Endothelial cell (in vitro differentiated cells): ENCODE data around the gene PALM2AKAP2. TPM values are rescaled to one million over a fixed set of nuclear protein-coding genes. Genes with fewer than 3 reads are reported as not detected.
A peak's percentile ranks its signal among the peaks of the same experiment; 100 is the strongest.

Experiments used
- DNase-seq: peaks from one replicate; pipeline ENCODE4 v3.0.0; 2021; ENCODE audit warnings: low spot score
- H3K27ac Mint-ChIP-seq: one replicate; pipeline ENCODE4 v1.8.0; 2021; ENCODE audit warnings: mixed read lengths, inconsistent platforms; ENCODE audit not compliant: unreplicated experiment
- H3K27me3 Mint-ChIP-seq: one replicate; pipeline ENCODE4 v1.8.0; 2021; ENCODE audit warnings: mild to moderate bottlenecking, moderate library complexity, mixed read lengths, inconsistent platforms; ENCODE audit not compliant: unreplicated experiment
- H3K36me3 Mint-ChIP-seq: one replicate; pipeline ENCODE4 v1.8.0; 2021; ENCODE audit warnings: mild to moderate bottlenecking, low read depth, mixed read lengths, inconsistent platforms; ENCODE audit not compliant: unreplicated experiment
- H3K4me1 Mint-ChIP-seq: one replicate; pipeline ENCODE4 v1.8.0; 2021; ENCODE audit warnings: mild to moderate bottlenecking, mixed read lengths, inconsistent platforms; ENCODE audit not compliant: unreplicated experiment
- H3K4me3 Mint-ChIP-seq: one replicate; pipeline ENCODE4 v1.8.0; 2021; ENCODE audit warnings: mild to moderate bottlenecking, mixed read lengths, inconsistent platforms; ENCODE audit not compliant: unreplicated experiment
- H3K9me3 Mint-ChIP-seq: one replicate; pipeline ENCODE4 v1.8.0; 2021; ENCODE audit warnings: mixed read lengths, inconsistent platforms; ENCODE audit not compliant: unreplicated experiment
- total RNA-seq: library from RNA; stranded (reverse); fragmentation: NEBNext Ultra II Directional; extraction: Animal tissue kit (Norgen Biotek cat#: 25700); gene quantifications from one replicate; pipeline ENCODE4 v1.2.1, GENCODE V29; 2021; ENCODE audit not compliant: unreplicated experiment
- TF ChIP-seq, protein P1 (sequence below): fragments of 200-600 bp; sonication (generic); IDR thresholded peaks from one replicate; pipeline ENCODE4 v1.5.0; 2021; ENCODE audit warnings: antibody characterized with exemption; ENCODE audit not compliant: unreplicated experiment

Gene PALM2AKAP2
- total RNA-seq, 1 donor from 2014 or later, result 1.2 TPM

DNA sequence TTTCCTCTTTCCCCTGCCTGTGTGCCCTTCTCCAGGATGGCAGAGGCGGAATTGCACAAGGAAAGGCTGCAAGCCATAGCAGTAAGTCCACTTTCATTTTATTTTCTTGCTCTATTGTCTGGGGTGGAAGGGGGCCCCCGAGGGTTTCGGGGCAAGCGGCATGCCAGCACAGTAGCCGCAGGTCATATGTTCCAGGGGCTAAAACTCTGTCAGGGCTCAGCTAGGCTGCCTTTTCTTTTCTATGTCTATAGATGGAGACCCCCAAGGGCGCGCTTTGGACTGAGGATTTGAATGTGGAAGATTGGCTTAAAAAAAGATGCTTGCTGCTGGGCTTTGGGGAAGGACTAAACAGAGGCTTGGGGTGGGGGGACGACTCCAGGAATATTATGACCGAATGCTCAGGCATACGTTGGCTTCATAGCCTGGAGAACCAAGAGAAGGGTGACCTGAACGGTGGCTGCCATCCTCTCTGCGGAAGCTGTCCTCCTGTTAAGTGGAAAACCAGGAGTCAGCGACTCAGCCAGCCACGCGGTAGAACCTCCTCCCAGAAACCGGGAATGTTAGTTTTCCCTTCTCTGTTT, 545 bp downstream of the PALM2AKAP2 start:
- no peaks in the 10 kb centered on the region for H3K36me3 Mint-ChIP-seq
- peaks cover 3% of the 10 kb centered on the region for H3K27me3 Mint-ChIP-seq
- no peaks in the 10 kb centered on the region for H3K9me3 Mint-ChIP-seq
- no peak overlapping the region for H3K27ac Mint-ChIP-seq
- TF ChIP-seq, protein P1, sequence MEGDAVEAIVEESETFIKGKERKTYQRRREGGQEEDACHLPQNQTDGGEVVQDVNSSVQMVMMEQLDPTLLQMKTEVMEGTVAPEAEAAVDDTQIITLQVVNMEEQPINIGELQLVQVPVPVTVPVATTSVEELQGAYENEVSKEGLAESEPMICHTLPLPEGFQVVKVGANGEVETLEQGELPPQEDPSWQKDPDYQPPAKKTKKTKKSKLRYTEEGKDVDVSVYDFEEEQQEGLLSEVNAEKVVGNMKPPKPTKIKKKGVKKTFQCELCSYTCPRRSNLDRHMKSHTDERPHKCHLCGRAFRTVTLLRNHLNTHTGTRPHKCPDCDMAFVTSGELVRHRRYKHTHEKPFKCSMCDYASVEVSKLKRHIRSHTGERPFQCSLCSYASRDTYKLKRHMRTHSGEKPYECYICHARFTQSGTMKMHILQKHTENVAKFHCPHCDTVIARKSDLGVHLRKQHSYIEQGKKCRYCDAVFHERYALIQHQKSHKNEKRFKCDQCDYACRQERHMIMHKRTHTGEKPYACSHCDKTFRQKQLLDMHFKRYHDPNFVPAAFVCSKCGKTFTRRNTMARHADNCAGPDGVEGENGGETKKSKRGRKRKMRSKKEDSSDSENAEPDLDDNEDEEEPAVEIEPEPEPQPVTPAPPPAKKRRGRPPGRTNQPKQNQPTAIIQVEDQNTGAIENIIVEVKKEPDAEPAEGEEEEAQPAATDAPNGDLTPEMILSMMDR, result no peak
- DNase-seq, result no peak
- H3K4me1 Mint-ChIP-seq, result no peaks in the 10 kb centered on the region
- H3K4me3 Mint-ChIP-seq, result peak overlapping the region; percentile 76

GRCh38 chr9:109781086-109781485, 1.1 kb downstream of the PALM2AKAP2 start:
- H3K27me3 Mint-ChIP-seq, result peaks cover 3% of the 10 kb centered on the region
- H3K27ac Mint-ChIP-seq, result no peak overlapping the region

DNA sequence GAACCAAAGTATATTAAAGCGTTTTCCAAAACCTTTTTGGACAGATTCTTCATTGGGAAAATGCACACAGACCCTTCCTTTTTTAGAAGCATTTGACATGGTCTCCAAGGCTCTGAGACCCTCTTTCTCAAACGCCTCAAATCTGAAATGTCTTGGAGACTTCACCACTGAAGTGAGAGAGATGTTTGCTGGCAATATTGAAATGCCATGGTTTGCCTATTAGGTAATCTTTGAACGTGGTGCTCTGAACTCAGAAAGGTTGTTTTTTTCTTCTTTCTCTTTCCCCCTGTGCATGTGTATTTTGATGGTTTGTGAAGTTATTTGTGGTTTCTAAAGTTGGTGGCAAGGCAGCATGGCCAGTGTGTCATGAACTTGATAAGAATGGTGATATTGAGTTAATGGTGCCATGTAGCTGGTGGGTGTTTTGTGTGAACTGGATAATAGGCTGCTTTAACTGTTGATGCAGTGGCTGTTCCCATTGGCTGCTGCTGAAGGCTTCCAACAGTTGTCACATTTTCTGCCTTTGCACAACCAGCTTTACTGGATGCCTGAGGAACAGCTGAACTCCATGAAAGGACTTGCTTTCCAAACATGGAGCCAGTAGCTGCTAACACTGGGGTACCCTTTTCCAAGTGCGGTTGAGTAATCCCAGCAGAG, 1.7 kb downstream of the PALM2AKAP2 start:
- peaks cover 3% of the 10 kb centered on the region for H3K27me3 Mint-ChIP-seq
- no peaks in the 10 kb centered on the region for H3K9me3 Mint-ChIP-seq
- H3K4me1 Mint-ChIP-seq, result no peaks in the 10 kb centered on the region
- H3K27ac Mint-ChIP-seq, result no peak overlapping the region
- no peak for DNase-seq
- TF ChIP-seq, protein P1, result no peak
- no peaks in the 10 kb centered on the region for H3K36me3 Mint-ChIP-seq
- no peak overlapping the region for H3K4me3 Mint-ChIP-seq

More at GRCh38 chr9:109781086-109781485, 1.1 kb downstream of the PALM2AKAP2 start:
- no peak overlapping the region for H3K4me3 Mint-ChIP-seq
- TF ChIP-seq, protein P1, result no peak
- H3K4me1 Mint-ChIP-seq, result no peaks in the 10 kb centered on the region
- DNase-seq, result no peak
- H3K9me3 Mint-ChIP-seq, result no peaks in the 10 kb centered on the region
- H3K36me3 Mint-ChIP-seq, result no peaks in the 10 kb centered on the region

DNA sequence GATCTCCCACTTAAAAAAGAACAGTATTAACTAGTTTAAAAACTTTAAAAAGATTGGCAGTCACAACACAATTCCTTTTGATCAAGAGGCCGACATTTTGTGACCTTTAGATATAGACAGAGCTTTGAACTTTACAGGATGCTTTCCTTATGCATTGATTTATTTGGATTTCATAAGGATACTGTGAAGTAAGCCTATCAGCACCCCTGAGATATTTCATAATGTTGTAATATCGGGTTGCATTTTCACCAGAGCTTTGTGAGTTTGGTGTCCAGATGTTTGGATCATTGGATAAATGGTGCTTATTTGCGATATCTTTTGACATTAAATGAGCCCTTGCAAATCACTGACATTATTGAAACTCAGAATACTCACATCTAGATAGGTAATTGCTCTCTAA, 7.7 kb downstream of the PALM2AKAP2 start:
- peaks cover 7% of the 10 kb centered on the region for H3K4me1 Mint-ChIP-seq
- no peak for DNase-seq
- peaks cover under 1% of the 10 kb centered on the region for H3K27me3 Mint-ChIP-seq
- H3K9me3 Mint-ChIP-seq, result no peaks in the 10 kb centered on the region
- TF ChIP-seq, protein P1, result no peak
- H3K4me3 Mint-ChIP-seq, result no peak overlapping the region
- no peaks in the 10 kb centered on the region for H3K36me3 Mint-ChIP-seq
- no peak overlapping the region for H3K27ac Mint-ChIP-seq

DNA sequence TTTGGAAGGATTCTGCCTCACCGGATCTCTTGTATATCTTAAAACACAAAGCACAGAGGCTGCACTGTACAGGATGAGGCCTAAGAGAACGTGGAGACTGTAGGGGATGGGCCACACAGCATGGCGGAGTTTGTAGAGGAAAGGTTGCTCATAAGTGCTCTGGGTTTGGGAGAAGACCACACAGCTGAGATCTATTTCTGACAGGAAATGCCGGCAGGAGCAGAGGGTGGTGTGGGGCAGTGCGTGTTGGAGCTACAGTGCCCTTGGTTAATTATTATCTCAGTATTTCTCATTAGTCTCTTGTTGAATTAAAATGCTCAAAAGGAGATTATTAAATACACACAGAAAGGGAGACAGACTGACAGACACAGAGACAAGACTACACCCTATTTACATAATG, 9.6 kb downstream of the PALM2AKAP2 start:
- TF ChIP-seq, protein P1, result no peak
- no peak overlapping the region for H3K4me3 Mint-ChIP-seq
- H3K27ac Mint-ChIP-seq, result no peak overlapping the region
- H3K4me1 Mint-ChIP-seq, result peaks cover 7% of the 10 kb centered on the region
- H3K36me3 Mint-ChIP-seq, result no peaks in the 10 kb centered on the region
- no peak for DNase-seq
- H3K27me3 Mint-ChIP-seq, result no peaks in the 10 kb centered on the region
- no peaks in the 10 kb centered on the region for H3K9me3 Mint-ChIP-seq
